Retinal pigment epithelial cell (primary cell): ENCODE data around the gene TSSK2.

Experiments
- DNase-seq: peaks from one replicate; pipeline ENCODE4 v3.0.0-alpha.2; 2010; ENCODE audit warnings: low read depth
- H3K4me3 ChIP-seq: 2 replicates; pipeline ENCODE4 v1.5.1; 2011; ENCODE audit warnings: mild to moderate bottlenecking, low read length, control low read depth, moderate library complexity
- TF ChIP-seq, protein P1 (sequence below): conservative IDR thresholded peaks from 2 replicates; pipeline ENCODE4 v1.5.1; 2011; ENCODE audit warnings: low read depth, low read length, control low read depth, inconsistent platforms

TSSK2 gene

DNA sequence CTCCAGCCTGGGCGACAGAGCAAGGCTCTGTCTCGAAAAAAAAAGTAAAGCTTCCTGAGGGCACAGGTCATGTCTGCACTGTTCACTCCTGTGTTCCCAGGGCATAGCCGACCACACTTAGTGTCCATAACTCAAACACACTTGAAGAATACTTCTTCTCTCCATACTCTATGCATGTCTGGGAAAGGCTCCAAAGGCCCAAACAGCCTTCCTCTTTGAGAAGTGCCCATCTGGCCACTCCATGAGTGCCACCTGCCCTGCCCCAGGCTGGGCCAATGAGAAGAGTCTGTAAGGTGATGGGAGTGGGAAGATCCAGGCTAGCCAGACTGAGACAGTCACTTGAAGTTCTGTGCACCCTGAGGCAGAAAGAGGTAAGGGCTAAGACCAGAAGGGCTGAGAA is 33.6 kb upstream of the TSSK2 start:
- no peak for DNase-seq
- no peak overlapping the region for H3K4me3 ChIP-seq

DNA sequence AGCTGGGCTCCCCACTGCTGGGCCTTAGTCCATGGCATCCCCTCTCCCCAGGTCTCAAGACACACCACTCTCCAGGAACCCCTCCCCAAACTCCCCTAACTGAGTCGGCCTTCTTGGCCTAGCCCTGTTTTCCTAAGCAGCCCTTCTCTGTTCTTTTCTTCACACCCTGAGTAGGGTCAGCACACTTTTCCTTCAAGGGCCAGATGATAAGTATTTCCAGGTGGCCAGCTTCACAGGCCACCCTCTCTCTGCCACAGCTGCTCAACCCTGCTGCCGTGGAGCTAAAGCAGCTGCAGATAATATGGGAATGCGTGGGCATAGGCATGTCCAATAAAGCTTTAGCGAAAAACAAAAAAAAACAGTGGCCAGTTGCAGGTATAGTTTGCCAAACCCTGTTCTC is 33.0 kb upstream of the TSSK2 start:
- H3K4me3 ChIP-seq = no peak overlapping the region
- DNase-seq = no peak
- TF ChIP-seq, protein P1, sequence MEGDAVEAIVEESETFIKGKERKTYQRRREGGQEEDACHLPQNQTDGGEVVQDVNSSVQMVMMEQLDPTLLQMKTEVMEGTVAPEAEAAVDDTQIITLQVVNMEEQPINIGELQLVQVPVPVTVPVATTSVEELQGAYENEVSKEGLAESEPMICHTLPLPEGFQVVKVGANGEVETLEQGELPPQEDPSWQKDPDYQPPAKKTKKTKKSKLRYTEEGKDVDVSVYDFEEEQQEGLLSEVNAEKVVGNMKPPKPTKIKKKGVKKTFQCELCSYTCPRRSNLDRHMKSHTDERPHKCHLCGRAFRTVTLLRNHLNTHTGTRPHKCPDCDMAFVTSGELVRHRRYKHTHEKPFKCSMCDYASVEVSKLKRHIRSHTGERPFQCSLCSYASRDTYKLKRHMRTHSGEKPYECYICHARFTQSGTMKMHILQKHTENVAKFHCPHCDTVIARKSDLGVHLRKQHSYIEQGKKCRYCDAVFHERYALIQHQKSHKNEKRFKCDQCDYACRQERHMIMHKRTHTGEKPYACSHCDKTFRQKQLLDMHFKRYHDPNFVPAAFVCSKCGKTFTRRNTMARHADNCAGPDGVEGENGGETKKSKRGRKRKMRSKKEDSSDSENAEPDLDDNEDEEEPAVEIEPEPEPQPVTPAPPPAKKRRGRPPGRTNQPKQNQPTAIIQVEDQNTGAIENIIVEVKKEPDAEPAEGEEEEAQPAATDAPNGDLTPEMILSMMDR = no peak

More for the DNA sequence above, 33.6 kb upstream of the TSSK2 start:
- TF ChIP-seq, protein P1 = no peak

DNA sequence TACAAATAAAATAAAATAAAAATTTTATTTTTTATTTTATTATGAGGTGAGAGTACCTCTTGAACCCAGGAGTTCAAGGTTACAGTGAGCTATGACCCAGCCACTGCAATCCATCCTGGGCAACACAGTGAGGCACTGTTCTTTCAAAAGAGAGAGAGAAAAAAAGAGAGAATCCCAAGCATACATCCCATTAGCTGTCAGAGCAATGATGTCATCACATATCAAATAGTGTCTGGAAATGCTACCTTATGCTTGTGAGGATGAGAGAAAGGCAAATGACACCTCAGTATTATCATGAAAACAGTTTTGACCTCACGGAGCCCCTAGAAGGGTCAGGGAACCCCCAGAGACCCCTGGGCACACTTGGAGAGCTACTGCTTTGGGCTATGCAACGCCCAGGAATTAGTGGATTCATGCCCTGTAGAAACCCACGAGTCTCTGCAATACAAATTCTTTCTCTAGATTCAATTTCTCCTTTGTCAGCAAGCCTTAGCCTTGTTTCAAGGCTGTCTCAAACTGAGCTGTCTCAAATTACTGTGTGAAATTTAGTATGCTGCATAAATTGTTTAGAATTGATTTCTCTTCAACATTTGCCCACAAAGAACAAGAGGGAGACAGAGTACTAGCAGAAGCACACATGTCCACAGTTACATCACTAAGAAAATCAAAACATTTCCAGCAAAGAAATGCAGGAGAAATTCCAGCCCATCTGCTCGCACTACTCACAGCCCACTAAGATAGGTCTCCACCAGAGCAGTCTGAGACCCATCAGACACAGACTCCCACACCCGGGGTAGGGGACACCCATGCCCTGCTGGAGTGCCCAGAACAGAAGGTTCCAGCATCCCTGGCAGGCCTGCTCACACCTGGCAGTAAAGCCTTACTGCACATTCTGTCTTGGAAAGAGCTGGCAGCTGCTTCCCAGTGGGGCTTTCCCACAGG is 27.0 kb upstream of the TSSK2 start:
- no peak for DNase-seq
- H3K4me3 ChIP-seq = no peak overlapping the region
- TF ChIP-seq, protein P1 = no peak

DNA sequence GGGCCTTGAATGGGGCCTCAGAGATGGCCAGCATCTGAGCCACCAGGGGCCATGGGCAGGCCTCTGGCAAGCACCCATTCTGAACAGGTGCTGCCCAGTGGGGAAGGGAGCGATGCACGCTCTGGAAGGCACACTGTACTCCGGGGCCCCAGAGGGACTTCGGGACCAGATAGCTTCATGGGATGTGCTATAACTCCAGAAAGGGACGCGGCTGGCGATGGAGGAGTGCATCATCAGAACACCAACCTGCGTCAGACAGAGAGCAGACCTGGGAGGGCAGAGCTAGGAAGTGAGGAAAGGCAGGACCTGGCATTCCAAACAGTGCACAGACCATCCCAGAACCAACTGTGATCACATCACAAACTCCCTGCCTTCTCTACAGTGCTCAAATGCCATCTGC is 25.7 kb upstream of the TSSK2 start:
- no peak overlapping the region for H3K4me3 ChIP-seq
- TF ChIP-seq, protein P1 = no peak
- DNase-seq = no peak

DNA sequence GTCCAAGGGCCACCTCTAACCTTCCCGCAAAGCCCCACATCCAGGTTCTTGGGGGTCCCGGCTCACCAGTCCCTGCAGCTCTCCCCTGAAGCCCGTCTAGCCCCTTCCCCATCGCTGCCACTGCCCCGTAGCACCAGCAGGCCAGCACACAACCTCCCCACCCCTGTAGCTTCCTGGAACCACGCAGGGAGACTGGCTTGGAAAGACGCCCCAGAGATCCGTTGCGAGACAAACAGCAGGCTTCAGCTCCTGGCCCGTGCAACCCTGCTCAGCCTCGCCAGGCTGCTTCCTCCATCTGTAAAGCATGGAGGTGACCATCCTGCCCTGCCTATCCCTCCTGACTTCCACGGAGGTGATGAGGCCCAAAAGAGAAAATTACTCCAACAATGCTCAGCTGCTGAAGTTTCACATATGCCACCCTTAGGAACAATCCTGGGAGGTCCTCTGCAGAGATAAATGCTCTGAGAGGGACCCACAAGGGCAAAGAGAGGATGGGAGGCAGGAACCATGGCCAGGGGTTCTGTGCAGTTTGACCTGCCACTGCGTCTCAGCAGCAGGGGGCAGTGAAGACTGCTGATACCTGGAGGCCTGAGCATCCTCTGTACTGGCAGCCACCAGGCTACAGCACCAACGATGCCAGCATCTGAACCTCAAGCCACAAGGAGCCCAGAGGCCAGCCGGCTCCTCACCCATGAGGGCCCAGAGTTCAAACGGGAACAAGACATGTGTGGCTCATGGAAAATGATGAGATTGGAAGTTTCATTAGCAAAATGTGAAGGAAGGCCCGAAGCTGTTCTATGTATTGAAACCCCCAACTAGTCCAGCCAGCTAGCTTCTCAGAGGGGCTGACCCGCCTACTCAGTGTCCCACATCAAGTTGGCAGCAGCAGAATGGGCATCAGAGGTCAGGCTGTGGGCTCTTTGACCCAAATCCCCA is 25.0 kb upstream of the TSSK2 start:
- H3K4me3 ChIP-seq = no peak overlapping the region
- TF ChIP-seq, protein P1 = peak; percentile 35
- DNase-seq = no peak

DNA sequence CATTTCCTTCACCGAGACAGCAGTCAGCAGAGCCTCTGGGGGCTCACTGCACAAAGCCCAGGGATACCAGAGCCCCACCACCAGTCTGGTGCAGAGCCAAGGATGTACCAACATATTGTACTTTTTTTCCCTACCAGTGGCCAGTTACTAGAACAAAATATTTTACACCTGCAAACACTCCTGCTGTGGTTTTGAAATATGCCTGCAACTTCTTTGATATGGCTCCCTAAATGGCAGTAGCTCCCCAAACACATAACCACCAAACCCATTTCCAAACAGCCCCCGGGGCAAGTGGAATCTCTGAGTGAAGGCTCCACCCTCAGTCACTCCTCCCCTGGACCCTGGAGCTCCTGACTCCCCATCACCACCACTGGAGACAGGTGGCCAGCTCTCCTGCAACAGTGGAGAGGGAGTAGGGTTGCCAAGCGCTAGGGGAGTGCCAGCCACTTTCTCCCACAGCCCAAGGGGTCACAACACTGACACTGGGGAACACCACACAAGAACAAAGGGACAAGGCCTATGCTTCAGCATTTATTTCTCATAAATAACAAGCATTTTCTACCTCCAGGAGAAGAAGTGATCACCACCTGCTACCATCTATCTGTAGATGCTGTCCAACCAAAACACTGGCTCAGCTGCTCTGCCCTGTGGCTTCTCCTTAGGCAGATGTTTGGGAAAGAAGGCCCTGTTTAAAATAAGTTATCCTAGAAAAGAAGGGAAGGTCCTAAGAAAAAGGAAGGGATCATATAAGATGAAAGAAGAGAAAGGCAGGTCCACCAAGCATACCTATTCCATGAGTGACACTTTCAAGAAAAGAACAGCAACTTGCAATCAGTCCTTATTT is 24.0 kb upstream of the TSSK2 start:
- TF ChIP-seq, protein P1 = no peak
- DNase-seq = no peak
- no peak overlapping the region for H3K4me3 ChIP-seq
